SK-N-SH (cell line): Measurements from ENCODE around the gene C1QL1.

Experiments
- CTCF ChIP-seq: fragments of 200-600 bp; sonication (generic); IDR thresholded peaks from 2 replicates; pipeline ENCODE4 v1.6.1; 2017; ENCODE audit warnings: antibody characterized with exemption, mild to moderate bottlenecking, moderate library complexity
- EP300 ChIP-seq, 2 experiments: IDR thresholded peaks; 2 replicates each; pipeline versions ENCODE4 v1.4.0 to v1.6.1; 2012; ENCODE audit warnings: borderline replicate concordance in 1 of 2, low read depth in 1 of 2, low read length in 1 of 2
- FOXJ3 ChIP-seq: sonication (generic); formaldehyde crosslinking; IDR thresholded peaks from 2 replicates; pipeline ENCODE4 v1.5.1; 2020; ENCODE audit warnings: mild to moderate bottlenecking, missing genetic modification reagents
- MAX ChIP-seq: IDR thresholded peaks from 2 replicates; pipeline ENCODE4 v1.4.0; 2012; ENCODE audit warnings: low read depth
- NFIC ChIP-seq: IDR thresholded peaks from 2 replicates; pipeline ENCODE4 v1.4.0; 2012; ENCODE audit warnings: borderline replicate concordance
- NRF1 ChIP-seq: IDR thresholded peaks from 2 replicates; pipeline ENCODE4 v1.6.1; 2012; ENCODE audit warnings: low read depth, mild to moderate bottlenecking, low read length
- POLR2AphosphoS5 ChIP-seq: IDR thresholded peaks from 2 replicates; pipeline ENCODE4 v1.6.1; 2012; ENCODE audit warnings: low read depth, low read length
- RAD21 ChIP-seq: IDR thresholded peaks from 2 replicates; pipeline ENCODE4 v1.6.1; 2012; ENCODE audit warnings: mild to moderate bottlenecking, low read length
- RCOR1 ChIP-seq: fragments of 150-350 bp; IDR thresholded peaks from 2 replicates; pipeline ENCODE4 v1.6.1; 2017; ENCODE audit warnings: antibody characterized with exemption, low read length
- REST ChIP-seq: IDR thresholded peaks from 2 replicates; pipeline ENCODE4 v1.6.1; 2012; ENCODE audit warnings: mild to moderate bottlenecking, low read depth, low read length, moderate library complexity
- RFX5 ChIP-seq: IDR thresholded peaks from 2 replicates; pipeline ENCODE4 v1.6.1; 2012; ENCODE audit warnings: mild to moderate bottlenecking, improper control_type of control experiment, low read length
- SIN3A ChIP-seq: IDR thresholded peaks from 2 replicates; pipeline ENCODE4 v1.6.1; 2012; ENCODE audit warnings: low read depth, mild to moderate bottlenecking, low read length, moderate library complexity, borderline replicate concordance
- USF2 ChIP-seq: fragments of 150-350 bp; IDR thresholded peaks from 2 replicates; pipeline ENCODE4 v1.6.1; 2017; ENCODE audit warnings: antibody characterized with exemption, low read length, low read depth, borderline replicate concordance
- YY1 ChIP-seq: IDR thresholded peaks from 2 replicates; pipeline ENCODE4 v1.4.0; 2012; ENCODE audit warnings: low read depth, mild to moderate bottlenecking

GRCh38 chr17:45001310-45001709 lies 33.2 kb upstream of the C1QL1 start:
- TF ChIP-seq CTCF (no peak), SIN3A (no peak), REST (no peak), MAX (no peak), RFX5 (no peak), NFIC (no peak), RAD21 (no peak), FOXJ3 (CRISPR knock-in tag) (no peak), NRF1 (no peak), EP300 (IDR thresholded peaks at IDR 0.05; ENCODE audit: borderline replicate concordance in 1 of 2, low read depth in 1 of 2, low read length in 1 of 2) (no peak), USF2 (no peak), POLR2AphosphoS5 (no peak), RCOR1 (no peak), YY1 (no peak)
